HEK293T (cell line): ENCODE measurements around the gene PCTP.

Experiments used
- CTCF ChIA-PET: fragments of 350-600 bp; formaldehyde crosslinking; extraction: SDS; loops from one replicate; lab custom pipeline; 2021; ENCODE audit warnings: antibody characterized with exemption, inconsistent platforms; lab: Yijun Ruan, JAX
- POLR2A ChIA-PET: fragments of 350-600 bp; formaldehyde crosslinking; extraction: SDS; loops from one replicate; lab custom pipeline; 2020; ENCODE audit warnings: antibody characterized with exemption, inconsistent platforms; lab: Yijun Ruan, JAX
- DNase-seq: peaks from one replicate; pipeline ENCODE4 v3.0.0; 2012; ENCODE audit warnings: mixed read lengths; ENCODE audit errors: extremely low spot score
- ARNT ChIP-seq: fragments of 450-650 bp; IDR thresholded peaks from 2 replicates; pipeline ENCODE4 v1.6.1; 2017; ENCODE audit warnings: mild to moderate bottlenecking
- BHLHE40 ChIP-seq: fragments of 450-650 bp; IDR thresholded peaks from 2 replicates; pipeline ENCODE4 v1.6.1; 2016; ENCODE audit warnings: mild to moderate bottlenecking, moderate library complexity, borderline replicate concordance
- CTBP1 ChIP-seq: fragments of 450-650 bp; IDR thresholded peaks from 2 replicates; pipeline ENCODE4 v1.6.1; 2016; ENCODE audit warnings: borderline replicate concordance
- ELF4 ChIP-seq: fragments of 450-650 bp; IDR thresholded peaks from 2 replicates; pipeline ENCODE4 v1.6.1; 2017; ENCODE audit warnings: antibody characterized with exemption
- FOXA1 ChIP-seq: fragments of 450-650 bp; IDR thresholded peaks from 2 replicates; pipeline ENCODE4 v1.6.1; 2016; ENCODE audit warnings: mild to moderate bottlenecking
- FOXK2 ChIP-seq: fragments of 450-650 bp; IDR thresholded peaks from 2 replicates; pipeline ENCODE4 v1.6.1; 2016; ENCODE audit warnings: mild to moderate bottlenecking
- FOXM1 ChIP-seq: fragments of 450-650 bp; IDR thresholded peaks from 2 replicates; pipeline ENCODE4 v1.6.1; 2017; ENCODE audit warnings: mild to moderate bottlenecking, borderline replicate concordance
- HDGF ChIP-seq: fragments of 450-650 bp; IDR thresholded peaks from 2 replicates; pipeline ENCODE4 v1.6.1; 2017; ENCODE audit warnings: antibody characterized with exemption, borderline replicate concordance
- L3MBTL2 ChIP-seq: fragments of 450-650 bp; conservative IDR thresholded peaks from 2 replicates; pipeline ENCODE4 v1.6.1; 2016; ENCODE audit warnings: mild to moderate bottlenecking
- LEF1 ChIP-seq: fragments of 450-650 bp; IDR thresholded peaks from 2 replicates; pipeline ENCODE4 v1.6.1; 2017; ENCODE audit warnings: mild to moderate bottlenecking, borderline replicate concordance
- NFRKB ChIP-seq: fragments of 450-650 bp; IDR thresholded peaks from 2 replicates; pipeline ENCODE4 v1.6.1; 2016; ENCODE audit warnings: mild to moderate bottlenecking, moderate library complexity
- PKNOX1 ChIP-seq: fragments of 450-650 bp; IDR thresholded peaks from 2 replicates; pipeline ENCODE4 v1.6.1; 2016
- SP1 ChIP-seq: fragments of 450-650 bp; IDR thresholded peaks from 2 replicates; pipeline ENCODE4 v1.6.1; 2017
- SUZ12 ChIP-seq: fragments of 450-650 bp; IDR thresholded peaks from 2 replicates; pipeline ENCODE4 v1.6.1; 2016; ENCODE audit warnings: mild to moderate bottlenecking
- TARDBP ChIP-seq: fragments of 450-650 bp; IDR thresholded peaks from 2 replicates; pipeline ENCODE4 v1.6.1; 2016
- ZNF384 ChIP-seq: fragments of 450-650 bp; IDR thresholded peaks from 2 replicates; pipeline ENCODE4 v1.6.1; 2016

PCTP gene

DNA sequence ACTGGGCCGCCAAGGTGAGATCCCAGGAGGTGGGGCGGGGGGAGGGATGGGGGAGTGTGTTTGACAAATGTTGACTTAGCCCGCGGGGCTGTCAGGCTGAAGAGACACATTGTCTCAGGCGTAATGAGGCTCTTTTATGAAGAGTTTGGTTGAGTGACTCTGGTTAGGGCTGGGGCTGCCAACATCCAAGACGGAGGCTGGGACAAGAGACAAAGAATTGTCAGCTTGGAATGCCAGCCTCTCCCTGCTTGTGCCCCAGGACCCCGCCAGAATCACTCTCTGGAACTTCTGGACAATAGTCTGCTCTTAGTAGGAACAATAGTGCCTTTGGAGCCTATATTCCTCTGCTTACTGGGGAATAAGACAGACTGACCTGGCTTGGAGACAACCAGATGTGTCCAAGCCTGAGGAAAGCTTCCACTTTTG is 24.0 kb downstream of the PCTP start:
- POLR2A ChIA-PET = no interaction called here
- DNase-seq = no peak
- CTCF ChIA-PET = interaction anchor here (0.6 kb wide), 1 partner anchor 183 kb away, joined by 7 read pairs; no protein-coding TSS in a partner anchor
- TF ChIP-seq LEF1 = no peak
- TF ChIP-seq ARNT = no peak
- no peak for TF ChIP-seq CTBP1
- no peak for TF ChIP-seq HDGF
- TF ChIP-seq L3MBTL2 = no peak
- TF ChIP-seq ELF4 = no peak
- TF ChIP-seq PKNOX1 = no peak
- TF ChIP-seq SUZ12 = no peak
- no peak for TF ChIP-seq FOXK2
- TF ChIP-seq BHLHE40 = no peak
- no peak for TF ChIP-seq SP1
- TF ChIP-seq TARDBP = no peak
- TF ChIP-seq ZNF384 = no peak
- no peak for TF ChIP-seq FOXM1
- TF ChIP-seq NFRKB = no peak
- TF ChIP-seq FOXA1 = no peak

- TF ChIP-seq FOXA1 (no peak), FOXM1 (no peak), TARDBP (no peak), L3MBTL2 (no peak), CTBP1 (no peak), NFRKB (no peak)
- ChIA-PET POLR2A (no interaction called here), CTCF (no interaction called here)
- DNase-seq = no peak
Measured at GRCh38 chr17:55776271-55776670, 25.4 kb downstream of the PCTP start.

- ChIA-PET CTCF (no interaction called here), POLR2A (no interaction called here)
- TF ChIP-seq SUZ12 (no peak), PKNOX1 (no peak), LEF1 (no peak), L3MBTL2 (no peak), BHLHE40 (no peak), TARDBP (no peak), FOXM1 (no peak), CTBP1 (no peak)
- DNase-seq = no peak
Measured at GRCh38 chr17:55777471-55777971, 26.7 kb downstream of the PCTP start.

GRCh38 chr17:55778389-55779118 is 27.7 kb downstream of the PCTP start:
- ChIA-PET CTCF (no interaction called here), POLR2A (no interaction called here)
- TF ChIP-seq FOXM1 = no peak
- no peak for TF ChIP-seq BHLHE40
- TF ChIP-seq NFRKB = no peak
- no peak for TF ChIP-seq SUZ12
- no peak for TF ChIP-seq HDGF
- TF ChIP-seq TARDBP = no peak
- no peak for TF ChIP-seq SP1
- no peak for TF ChIP-seq FOXK2
- no peak for TF ChIP-seq FOXA1
- no peak for TF ChIP-seq ARNT
- no peak for TF ChIP-seq ZNF384
- TF ChIP-seq ELF4 = no peak
- DNase-seq = no peak

DNA sequence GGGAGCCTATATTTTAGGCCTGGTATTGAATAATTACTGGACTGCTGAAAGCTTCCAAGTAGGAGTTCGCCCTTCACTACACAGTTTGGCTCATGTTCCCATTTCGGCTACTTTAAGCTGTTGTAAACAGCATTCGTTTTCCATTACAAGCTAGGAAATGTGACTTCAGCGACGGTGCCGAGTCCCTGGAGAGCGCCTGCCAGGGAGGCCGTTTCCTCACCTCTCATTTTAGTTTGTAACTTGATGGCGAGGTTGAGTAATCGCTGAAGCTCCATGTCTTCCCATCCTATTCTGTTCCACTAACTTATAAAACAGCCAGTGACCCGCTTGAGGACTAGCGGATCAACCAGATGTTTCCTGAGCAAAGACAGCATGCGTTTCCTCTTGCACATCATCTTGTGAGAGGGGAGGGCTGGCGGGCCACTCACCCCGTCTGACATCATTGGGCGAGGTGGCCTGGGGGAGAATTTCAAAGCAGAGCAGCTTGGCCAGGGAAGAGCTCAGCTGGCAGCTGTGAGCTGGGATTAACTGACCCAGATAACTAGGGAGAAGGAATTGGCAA is 32.9 kb downstream of the PCTP start:
- DNase-seq = no peak
- CTCF ChIA-PET = interaction anchor here (0.6 kb wide), 1 partner anchor 893 kb away, joined by 3 read pairs; no protein-coding TSS in a partner anchor
- TF ChIP-seq CTBP1 = no peak
- no peak for TF ChIP-seq FOXK2
- TF ChIP-seq HDGF = no peak
- no peak for TF ChIP-seq BHLHE40
- no peak for TF ChIP-seq PKNOX1
- no peak for TF ChIP-seq LEF1
- no peak for TF ChIP-seq L3MBTL2
- no peak for TF ChIP-seq ELF4
- TF ChIP-seq ARNT = no peak
- no peak for TF ChIP-seq SP1
- POLR2A ChIA-PET = no interaction called here

GRCh38 chr17:55784666-55785065 is 33.8 kb downstream of the PCTP start:
- ChIA-PET POLR2A (no interaction called here), CTCF (no interaction called here)
- DNase-seq = no peak
- TF ChIP-seq FOXM1 (no peak), PKNOX1 (no peak), HDGF (no peak), TARDBP (no peak), SP1 (no peak), ELF4 (no peak), ZNF384 (no peak), NFRKB (no peak), FOXK2 (no peak), FOXA1 (no peak), SUZ12 (no peak), LEF1 (no peak), BHLHE40 (no peak)
